Measurements from ENCODE around the gene EIF4G3. TPM values are rescaled to one million over a fixed set of nuclear protein-coding genes. Genes with fewer than 3 reads are reported as not detected.

The EIF4G3 gene
- total and polyA plus RNA-seq, 10 of the 15 experiments (the other 5 are each of a cell fraction or from before 2014, with no cell fraction given) = 7.4 to 45.1 (median 29.1) TPM

DNA sequence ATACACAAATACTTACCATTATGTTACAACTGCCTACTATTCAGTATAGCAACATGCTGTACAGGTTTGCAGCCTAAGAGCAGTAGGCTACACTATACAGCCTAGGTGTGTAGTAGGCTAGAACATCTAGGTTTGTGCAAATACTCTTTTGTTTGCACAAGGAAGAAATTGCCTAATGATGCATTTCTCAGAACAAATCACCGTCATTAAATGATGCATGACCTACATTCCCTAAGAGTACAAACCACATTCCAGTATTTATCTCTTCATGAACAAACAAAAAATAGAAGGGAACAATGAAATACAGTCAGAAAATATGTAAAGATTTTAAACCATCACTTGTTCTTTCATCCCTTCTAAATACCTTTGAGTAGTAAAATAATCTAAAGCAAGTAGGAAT, 279.9 kb downstream of the EIF4G3 start (continued):
- TF ChIP-seq, protein P1, sequence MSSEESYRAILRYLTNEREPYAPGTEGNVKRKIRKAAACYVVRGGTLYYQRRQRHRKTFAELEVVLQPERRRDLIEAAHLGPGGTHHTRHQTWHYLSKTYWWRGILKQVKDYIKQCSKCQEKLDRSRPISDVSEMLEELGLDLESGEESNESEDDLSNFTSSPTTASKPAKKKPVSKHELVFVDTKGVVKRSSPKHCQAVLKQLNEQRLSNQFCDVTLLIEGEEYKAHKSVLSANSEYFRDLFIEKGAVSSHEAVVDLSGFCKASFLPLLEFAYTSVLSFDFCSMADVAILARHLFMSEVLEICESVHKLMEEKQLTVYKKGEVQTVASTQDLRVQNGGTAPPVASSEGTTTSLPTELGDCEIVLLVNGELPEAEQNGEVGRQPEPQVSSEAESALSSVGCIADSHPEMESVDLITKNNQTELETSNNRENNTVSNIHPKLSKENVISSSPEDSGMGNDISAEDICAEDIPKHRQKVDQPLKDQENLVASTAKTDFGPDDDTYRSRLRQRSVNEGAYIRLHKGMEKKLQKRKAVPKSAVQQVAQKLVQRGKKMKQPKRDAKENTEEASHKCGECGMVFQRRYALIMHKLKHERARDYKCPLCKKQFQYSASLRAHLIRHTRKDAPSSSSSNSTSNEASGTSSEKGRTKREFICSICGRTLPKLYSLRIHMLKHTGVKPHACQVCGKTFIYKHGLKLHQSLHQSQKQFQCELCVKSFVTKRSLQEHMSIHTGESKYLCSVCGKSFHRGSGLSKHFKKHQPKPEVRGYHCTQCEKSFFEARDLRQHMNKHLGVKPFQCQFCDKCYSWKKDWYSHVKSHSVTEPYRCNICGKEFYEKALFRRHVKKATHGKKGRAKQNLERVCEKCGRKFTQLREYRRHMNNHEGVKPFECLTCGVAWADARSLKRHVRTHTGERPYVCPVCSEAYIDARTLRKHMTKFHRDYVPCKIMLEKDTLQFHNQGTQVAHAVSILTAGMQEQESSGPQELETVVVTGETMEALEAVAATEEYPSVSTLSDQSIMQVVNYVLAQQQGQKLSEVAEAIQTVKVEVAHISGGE (CRISPR knock-in tag; IDR thresholded peaks at IDR 0.05) = no peak

DNA sequence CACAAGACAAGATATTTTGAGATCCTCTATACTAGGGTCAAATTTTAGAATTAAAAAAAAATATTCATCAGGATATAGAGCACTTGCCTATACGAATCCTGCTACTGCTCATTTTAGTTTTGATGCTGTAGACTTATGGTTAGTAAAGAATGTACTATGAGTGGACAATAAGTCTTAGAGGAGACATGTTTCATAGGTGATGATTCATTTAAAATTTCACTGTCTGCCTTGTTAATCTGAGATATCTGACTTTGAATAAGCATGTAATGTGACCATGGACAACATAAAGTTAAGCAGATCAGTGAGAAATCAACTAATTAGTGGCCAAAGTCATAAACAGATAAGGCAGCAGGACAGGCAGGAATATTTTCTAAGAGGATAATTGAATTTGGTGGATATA, 282.8 kb downstream of the EIF4G3 start:
- Histone ChIP-seq H3K9me3 (replicated peaks; ENCODE audit: control insufficient read depth, insufficient read depth, low read length) (no peaks in the 10 kb centered on the region), H3K9ac (ENCODE audit: control insufficient read depth, insufficient read depth, low read length) (no peak overlapping the region), H3K27ac (ENCODE audit: control insufficient read depth, insufficient read depth) (no peak overlapping the region), H3K79me2 (ENCODE audit: control insufficient read depth, insufficient read depth, low read length) (no peaks in the 10 kb centered on the region), H3K4me2 (ENCODE audit: control insufficient read depth, insufficient read depth) (no peak overlapping the region), H3K4me3 (no peak overlapping the region), H3K27me3 (replicated peaks in 1 of 2; ENCODE audit: control insufficient read depth in 2 of 2, insufficient read depth in 2 of 2, low read length in 1 of 2) (no peaks in the 10 kb centered on the region), H3K36me3 (ENCODE audit: control insufficient read depth in 2 of 2, insufficient read depth in 2 of 2, low read length in 1 of 2) (peaks cover 2 to 8% of the 10 kb centered on the region in 2 experiments; a peak in 3 of 4 replicates), H3K4me1 (ENCODE audit: control insufficient read depth, insufficient read depth, low read length) (no peaks in the 10 kb centered on the region), H4K20me1 (ENCODE audit: control insufficient read depth, insufficient read depth) (no peaks in the 10 kb centered on the region), H2AFZ (ENCODE audit: control insufficient read depth, low read depth, low read length) (no peak overlapping the region)
- DNase-seq (ENCODE audit: low read depth, low spot score) = no peak
- ChIA-PET SMC1A (ENCODE audit: uncharacterized antibody, unreplicated experiment) (no interaction called here), CTCF (interaction anchor here (0.6 kb wide), 1 partner anchor 301 kb away, joined by 4 read pairs; no protein-coding TSS in a partner anchor), RAD21 (ENCODE audit: unreplicated experiment) (no interaction called here), POLR2A (no interaction called here)
- FAIRE-seq = no peak
- BruUV-seq (replicated peaks) = no TSS peak
- in situ Hi-C loops (cut with MboI) (no loop called here), intact Hi-C loops (cut with micrococcal nuclease; ENCODE audit: unreplicated experiment) (no loop called here)
- 52% methylated on average over 1 of the region's 1 CpG for WGBS (ENCODE audit: insufficient coverage, insufficient replicate concordance, low lambda C conversion rate, missing lambda C conversion rate)
- no peak for ATAC-seq
- TF ChIP-seq STAT1 (conservative IDR thresholded peaks at IDR 0.05) = no peak
- no peak for TF ChIP-seq RBBP5 (conservative IDR thresholded peaks at IDR 0.05)
- TF ChIP-seq, protein P2, sequence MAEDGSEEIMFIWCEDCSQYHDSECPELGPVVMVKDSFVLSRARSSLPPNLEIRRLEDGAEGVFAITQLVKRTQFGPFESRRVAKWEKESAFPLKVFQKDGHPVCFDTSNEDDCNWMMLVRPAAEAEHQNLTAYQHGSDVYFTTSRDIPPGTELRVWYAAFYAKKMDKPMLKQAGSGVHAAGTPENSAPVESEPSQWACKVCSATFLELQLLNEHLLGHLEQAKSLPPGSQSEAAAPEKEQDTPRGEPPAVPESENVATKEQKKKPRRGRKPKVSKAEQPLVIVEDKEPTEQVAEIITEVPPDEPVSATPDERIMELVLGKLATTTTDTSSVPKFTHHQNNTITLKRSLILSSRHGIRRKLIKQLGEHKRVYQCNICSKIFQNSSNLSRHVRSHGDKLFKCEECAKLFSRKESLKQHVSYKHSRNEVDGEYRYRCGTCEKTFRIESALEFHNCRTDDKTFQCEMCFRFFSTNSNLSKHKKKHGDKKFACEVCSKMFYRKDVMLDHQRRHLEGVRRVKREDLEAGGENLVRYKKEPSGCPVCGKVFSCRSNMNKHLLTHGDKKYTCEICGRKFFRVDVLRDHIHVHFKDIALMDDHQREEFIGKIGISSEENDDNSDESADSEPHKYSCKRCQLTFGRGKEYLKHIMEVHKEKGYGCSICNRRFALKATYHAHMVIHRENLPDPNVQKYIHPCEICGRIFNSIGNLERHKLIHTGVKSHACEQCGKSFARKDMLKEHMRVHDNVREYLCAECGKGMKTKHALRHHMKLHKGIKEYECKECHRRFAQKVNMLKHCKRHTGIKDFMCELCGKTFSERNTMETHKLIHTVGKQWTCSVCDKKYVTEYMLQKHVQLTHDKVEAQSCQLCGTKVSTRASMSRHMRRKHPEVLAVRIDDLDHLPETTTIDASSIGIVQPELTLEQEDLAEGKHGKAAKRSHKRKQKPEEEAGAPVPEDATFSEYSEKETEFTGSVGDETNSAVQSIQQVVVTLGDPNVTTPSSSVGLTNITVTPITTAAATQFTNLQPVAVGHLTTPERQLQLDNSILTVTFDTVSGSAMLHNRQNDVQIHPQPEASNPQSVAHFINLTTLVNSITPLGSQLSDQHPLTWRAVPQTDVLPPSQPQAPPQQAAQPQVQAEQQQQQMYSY (CRISPR knock-in tag; IDR thresholded peaks at IDR 0.05) = no peak
- no peak for TF ChIP-seq CHD2 (IDR thresholded peaks at IDR 0.05; ENCODE audit: borderline replicate concordance, low read depth, low read length)
- TF ChIP-seq, protein P3, sequence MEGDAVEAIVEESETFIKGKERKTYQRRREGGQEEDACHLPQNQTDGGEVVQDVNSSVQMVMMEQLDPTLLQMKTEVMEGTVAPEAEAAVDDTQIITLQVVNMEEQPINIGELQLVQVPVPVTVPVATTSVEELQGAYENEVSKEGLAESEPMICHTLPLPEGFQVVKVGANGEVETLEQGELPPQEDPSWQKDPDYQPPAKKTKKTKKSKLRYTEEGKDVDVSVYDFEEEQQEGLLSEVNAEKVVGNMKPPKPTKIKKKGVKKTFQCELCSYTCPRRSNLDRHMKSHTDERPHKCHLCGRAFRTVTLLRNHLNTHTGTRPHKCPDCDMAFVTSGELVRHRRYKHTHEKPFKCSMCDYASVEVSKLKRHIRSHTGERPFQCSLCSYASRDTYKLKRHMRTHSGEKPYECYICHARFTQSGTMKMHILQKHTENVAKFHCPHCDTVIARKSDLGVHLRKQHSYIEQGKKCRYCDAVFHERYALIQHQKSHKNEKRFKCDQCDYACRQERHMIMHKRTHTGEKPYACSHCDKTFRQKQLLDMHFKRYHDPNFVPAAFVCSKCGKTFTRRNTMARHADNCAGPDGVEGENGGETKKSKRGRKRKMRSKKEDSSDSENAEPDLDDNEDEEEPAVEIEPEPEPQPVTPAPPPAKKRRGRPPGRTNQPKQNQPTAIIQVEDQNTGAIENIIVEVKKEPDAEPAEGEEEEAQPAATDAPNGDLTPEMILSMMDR (IDR thresholded peaks at IDR 0.05 in 2 of 3, conservative IDR thresholded peaks at IDR 0.05 in 1 of 3; ENCODE audit: control insufficient read depth in 2 of 3, extremely low read depth in 1 of 3, insufficient read depth in 1 of 3, low read depth in 3 of 3, low read length in 3 of 3) = no peak
- TF ChIP-seq, protein P4, sequence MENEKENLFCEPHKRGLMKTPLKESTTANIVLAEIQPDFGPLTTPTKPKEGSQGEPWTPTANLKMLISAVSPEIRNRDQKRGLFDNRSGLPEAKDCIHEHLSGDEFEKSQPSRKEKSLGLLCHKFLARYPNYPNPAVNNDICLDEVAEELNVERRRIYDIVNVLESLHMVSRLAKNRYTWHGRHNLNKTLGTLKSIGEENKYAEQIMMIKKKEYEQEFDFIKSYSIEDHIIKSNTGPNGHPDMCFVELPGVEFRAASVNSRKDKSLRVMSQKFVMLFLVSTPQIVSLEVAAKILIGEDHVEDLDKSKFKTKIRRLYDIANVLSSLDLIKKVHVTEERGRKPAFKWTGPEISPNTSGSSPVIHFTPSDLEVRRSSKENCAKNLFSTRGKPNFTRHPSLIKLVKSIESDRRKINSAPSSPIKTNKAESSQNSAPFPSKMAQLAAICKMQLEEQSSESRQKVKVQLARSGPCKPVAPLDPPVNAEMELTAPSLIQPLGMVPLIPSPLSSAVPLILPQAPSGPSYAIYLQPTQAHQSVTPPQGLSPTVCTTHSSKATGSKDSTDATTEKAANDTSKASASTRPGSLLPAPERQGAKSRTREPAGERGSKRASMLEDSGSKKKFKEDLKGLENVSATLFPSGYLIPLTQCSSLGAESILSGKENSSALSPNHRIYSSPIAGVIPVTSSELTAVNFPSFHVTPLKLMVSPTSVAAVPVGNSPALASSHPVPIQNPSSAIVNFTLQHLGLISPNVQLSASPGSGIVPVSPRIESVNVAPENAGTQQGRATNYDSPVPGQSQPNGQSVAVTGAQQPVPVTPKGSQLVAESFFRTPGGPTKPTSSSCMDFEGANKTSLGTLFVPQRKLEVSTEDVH (IDR thresholded peaks at IDR 0.05; ENCODE audit: low read depth, partially characterized antibody) = no peak
- no peak for TF ChIP-seq ZNF274 (IDR thresholded peaks at IDR 0.05; ENCODE audit: insufficient read depth, insufficient read length)
- TF ChIP-seq CEBPB (IDR thresholded peaks at IDR 0.05; ENCODE audit: borderline replicate concordance in 1 of 2, low read depth in 2 of 2, low read length in 2 of 2) = no peak
- no peak for TF ChIP-seq ZZZ3 (IDR thresholded peaks at IDR 0.05; ENCODE audit: control insufficient read depth, insufficient read length, low read depth)

Data from GM12878 (cell line).